IMR-90 (cell line): ENCODE measurements around the gene OR7C2.

Experiments used
- BHLHE40 ChIP-seq: fragments of 150-350 bp; IDR thresholded peaks from 2 replicates; pipeline ENCODE4 v1.6.1; 2016; ENCODE audit warnings: mild to moderate bottlenecking, low read depth, low read length
- CEBPB ChIP-seq: IDR thresholded peaks from 2 replicates; pipeline ENCODE4 v1.6.1; 2012; ENCODE audit warnings: low read depth, low read length, improper control_type of control experiment
- FOS ChIP-seq: fragments of 150-350 bp; IDR thresholded peaks from 2 replicates; pipeline ENCODE4 v1.6.1; 2016; ENCODE audit warnings: low read depth, low read length
- MAFK ChIP-seq: IDR thresholded peaks from 2 replicates; pipeline ENCODE4 v1.6.1; 2012; ENCODE audit warnings: low read depth, low read length, improper control_type of control experiment
- SMC3 ChIP-seq: fragments of 150-350 bp; IDR thresholded peaks from 2 replicates; pipeline ENCODE4 v1.6.1; 2016; ENCODE audit warnings: low read depth, mild to moderate bottlenecking, antibody characterized with exemption, low read length, moderate library complexity
- TF ChIP-seq, protein P1 (sequence below): conservative IDR thresholded peaks from 2 replicates; pipeline ENCODE4 v1.5.1; 2012; ENCODE audit warnings: mild to moderate bottlenecking, low read depth, low read length, improper control_type of control experiment

- TF ChIP-seq SMC3 (no peak), MAFK (no peak), CEBPB (no peak), FOS (no peak), BHLHE40 (no peak)
- TF ChIP-seq, protein P1, sequence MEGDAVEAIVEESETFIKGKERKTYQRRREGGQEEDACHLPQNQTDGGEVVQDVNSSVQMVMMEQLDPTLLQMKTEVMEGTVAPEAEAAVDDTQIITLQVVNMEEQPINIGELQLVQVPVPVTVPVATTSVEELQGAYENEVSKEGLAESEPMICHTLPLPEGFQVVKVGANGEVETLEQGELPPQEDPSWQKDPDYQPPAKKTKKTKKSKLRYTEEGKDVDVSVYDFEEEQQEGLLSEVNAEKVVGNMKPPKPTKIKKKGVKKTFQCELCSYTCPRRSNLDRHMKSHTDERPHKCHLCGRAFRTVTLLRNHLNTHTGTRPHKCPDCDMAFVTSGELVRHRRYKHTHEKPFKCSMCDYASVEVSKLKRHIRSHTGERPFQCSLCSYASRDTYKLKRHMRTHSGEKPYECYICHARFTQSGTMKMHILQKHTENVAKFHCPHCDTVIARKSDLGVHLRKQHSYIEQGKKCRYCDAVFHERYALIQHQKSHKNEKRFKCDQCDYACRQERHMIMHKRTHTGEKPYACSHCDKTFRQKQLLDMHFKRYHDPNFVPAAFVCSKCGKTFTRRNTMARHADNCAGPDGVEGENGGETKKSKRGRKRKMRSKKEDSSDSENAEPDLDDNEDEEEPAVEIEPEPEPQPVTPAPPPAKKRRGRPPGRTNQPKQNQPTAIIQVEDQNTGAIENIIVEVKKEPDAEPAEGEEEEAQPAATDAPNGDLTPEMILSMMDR, result no peak
These were observed 30.2 kb downstream of the OR7C2 start for GRCh38 chr19:14971474-14971873.
